Measurements from ENCODE around the gene IRAK1BP1.
"Not testable (repeated sequence)": the region's sequence is repeated elsewhere in the genome, so short reads cannot be mapped to it uniquely, and the experiment has no call there.

Gene IRAK1BP1

GRCh38 chr6:78883651-78884050 is 16.3 kb downstream of the IRAK1BP1 start:
- Histone ChIP-seq H4K20me1 (ENCODE audit: low read depth, low read length) (no peaks in the 10 kb centered on the region), H3K27me3 (ENCODE audit: low read length) (no peaks in the 10 kb centered on the region), H3K9me2 (replicated peaks; ENCODE audit: insufficient read depth, low read length) (no peaks in the 10 kb centered on the region), H3K4me3 (ENCODE audit: insufficient read depth, low read length, poor library complexity, severe bottlenecking) (no peak overlapping the region), H3K9ac (ENCODE audit: low read length) (no peak overlapping the region), H3K36me3 (ENCODE audit: low read length) (no peaks in the 10 kb centered on the region), H3K79me2 (ENCODE audit: insufficient read depth, low read length) (no peaks in the 10 kb centered on the region), H3K4me2 (ENCODE audit: low read depth, low read length, poor library complexity, severe bottlenecking) (no peak overlapping the region), H3K9me3 (ENCODE audit: insufficient read depth, low read length) (no peaks in the 10 kb centered on the region), H2AFZ (ENCODE audit: low read depth, low read length, severe bottlenecking) (no peak overlapping the region), H3F3A (ENCODE audit: insufficient read depth) (no peaks in the 10 kb centered on the region), H3K27ac (ENCODE audit: low read depth, low read length) (no peak overlapping the region)
- no peak for TF ChIP-seq EZH2phosphoT487 (conservative IDR thresholded peaks at IDR 0.05; ENCODE audit: low read length)
- TF ChIP-seq CTCF (IDR thresholded peaks at IDR 0.05; ENCODE audit: insufficient read depth, low read length, poor library complexity, severe bottlenecking) = no peak

- not testable (repeated sequence) for H3K9ac ChIP-seq (ENCODE audit: low read length); H3K4me3 ChIP-seq (ENCODE audit: insufficient read depth, low read length, poor library complexity, severe bottlenecking); H4K20me1 ChIP-seq (ENCODE audit: low read depth, low read length); H2AFZ ChIP-seq (ENCODE audit: low read depth, low read length, severe bottlenecking); H3K27me3 ChIP-seq (ENCODE audit: low read length); H3K27ac ChIP-seq (ENCODE audit: low read depth, low read length); H3F3A ChIP-seq (ENCODE audit: insufficient read depth); H3K79me2 ChIP-seq (ENCODE audit: insufficient read depth, low read length); H3K9me3 ChIP-seq (ENCODE audit: insufficient read depth, low read length); H3K9me2 ChIP-seq (replicated peaks; ENCODE audit: insufficient read depth, low read length); H3K4me2 ChIP-seq (ENCODE audit: low read depth, low read length, poor library complexity, severe bottlenecking); H3K36me3 ChIP-seq (ENCODE audit: low read length)
Observed at GRCh38 chr6:78889901-78890300, 22.6 kb downstream of the IRAK1BP1 start.

GRCh38 chr6:78896227-78896626 is 28.9 kb downstream of the IRAK1BP1 start:
- H3K9me3 ChIP-seq (ENCODE audit: insufficient read depth, low read length) = no peaks in the 10 kb centered on the region
- no peaks in the 10 kb centered on the region for H4K20me1 ChIP-seq (ENCODE audit: low read depth, low read length)
- no peak overlapping the region for H2AFZ ChIP-seq (ENCODE audit: low read depth, low read length, severe bottlenecking)
- no peaks in the 10 kb centered on the region for H3K9me2 ChIP-seq (replicated peaks; ENCODE audit: insufficient read depth, low read length)
- no peak overlapping the region for H3K27ac ChIP-seq (ENCODE audit: low read depth, low read length)
- H3F3A ChIP-seq (ENCODE audit: insufficient read depth) = no peaks in the 10 kb centered on the region
- no peak overlapping the region for H3K4me2 ChIP-seq (ENCODE audit: low read depth, low read length, poor library complexity, severe bottlenecking)
- TF ChIP-seq EZH2phosphoT487 (conservative IDR thresholded peaks at IDR 0.05; ENCODE audit: low read length) (no peak), CTCF (IDR thresholded peaks at IDR 0.05; ENCODE audit: insufficient read depth, low read length, poor library complexity, severe bottlenecking) (no peak)
- H3K27me3 ChIP-seq (ENCODE audit: low read length) = no peaks in the 10 kb centered on the region
- H3K4me3 ChIP-seq (ENCODE audit: insufficient read depth, low read length, poor library complexity, severe bottlenecking) = no peak overlapping the region
- peaks cover 4% of the 10 kb centered on the region; the same call in 1 of the 2 replicates for H3K36me3 ChIP-seq (ENCODE audit: low read length)
- no peaks in the 10 kb centered on the region for H3K79me2 ChIP-seq (ENCODE audit: insufficient read depth, low read length)
- no peak overlapping the region for H3K9ac ChIP-seq (ENCODE audit: low read length)

GRCh38 chr6:78908621-78909020 is 41.3 kb downstream of the IRAK1BP1 start:
- Histone ChIP-seq H3K4me2 (ENCODE audit: low read depth, low read length, poor library complexity, severe bottlenecking) (no peak overlapping the region), H3K9me2 (replicated peaks; ENCODE audit: insufficient read depth, low read length) (no peaks in the 10 kb centered on the region), H3K9me3 (ENCODE audit: insufficient read depth, low read length) (no peaks in the 10 kb centered on the region), H3K4me3 (ENCODE audit: insufficient read depth, low read length, poor library complexity, severe bottlenecking) (no peak overlapping the region), H3F3A (ENCODE audit: insufficient read depth) (no peaks in the 10 kb centered on the region), H3K9ac (ENCODE audit: low read length) (no peak overlapping the region), H3K36me3 (ENCODE audit: low read length) (no peaks in the 10 kb centered on the region), H3K79me2 (ENCODE audit: insufficient read depth, low read length) (no peaks in the 10 kb centered on the region), H2AFZ (ENCODE audit: low read depth, low read length, severe bottlenecking) (no peak overlapping the region), H3K27ac (ENCODE audit: low read depth, low read length) (no peak overlapping the region), H4K20me1 (ENCODE audit: low read depth, low read length) (no peaks in the 10 kb centered on the region), H3K27me3 (ENCODE audit: low read length) (no peaks in the 10 kb centered on the region)
- TF ChIP-seq EZH2phosphoT487 (conservative IDR thresholded peaks at IDR 0.05; ENCODE audit: low read length) = no peak
- TF ChIP-seq CTCF (IDR thresholded peaks at IDR 0.05; ENCODE audit: insufficient read depth, low read length, poor library complexity, severe bottlenecking) = no peak

All from SU-DHL-6 (cell line).